ENCODE results near the gene ASS1. TPM values are rescaled to one million over a fixed set of nuclear protein-coding genes. Genes with fewer than 3 reads are reported as not detected.

The ASS1 gene
- total RNA-seq, 1 donor from 2014 or later: 22.5 TPM

DNA sequence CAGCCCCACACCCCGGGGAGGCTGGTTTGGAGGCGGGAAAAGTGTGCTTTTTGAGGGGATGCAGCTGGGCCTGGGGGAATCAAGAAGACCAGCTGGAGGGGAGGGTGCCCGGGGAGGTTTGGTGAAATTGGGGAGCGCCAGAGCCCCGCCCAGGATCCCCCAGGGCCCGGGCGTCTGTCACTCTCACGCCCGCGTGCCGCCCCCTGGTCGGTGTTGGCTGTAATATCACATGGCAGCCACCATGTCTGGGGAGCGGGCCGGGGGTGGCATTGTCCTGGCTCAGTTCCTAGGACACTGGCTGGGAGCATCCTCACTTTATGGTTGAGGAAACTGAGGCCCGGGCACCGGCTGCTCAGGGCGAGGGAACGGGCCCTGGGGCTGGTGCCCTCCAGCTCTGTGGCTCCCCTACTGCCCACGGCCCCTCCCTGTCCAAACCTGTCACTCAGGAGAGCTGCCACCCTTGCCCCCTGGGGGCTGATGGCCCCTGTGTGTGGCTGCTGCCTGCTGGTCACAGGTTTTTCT is 27.5 kb downstream of the ASS1 start:
- H3K4me3 ChIP-seq: no peak overlapping the region
- no peak for TF ChIP-seq EZH2 (IDR thresholded peaks at IDR 0.05)
- TF ChIP-seq, protein P1, sequence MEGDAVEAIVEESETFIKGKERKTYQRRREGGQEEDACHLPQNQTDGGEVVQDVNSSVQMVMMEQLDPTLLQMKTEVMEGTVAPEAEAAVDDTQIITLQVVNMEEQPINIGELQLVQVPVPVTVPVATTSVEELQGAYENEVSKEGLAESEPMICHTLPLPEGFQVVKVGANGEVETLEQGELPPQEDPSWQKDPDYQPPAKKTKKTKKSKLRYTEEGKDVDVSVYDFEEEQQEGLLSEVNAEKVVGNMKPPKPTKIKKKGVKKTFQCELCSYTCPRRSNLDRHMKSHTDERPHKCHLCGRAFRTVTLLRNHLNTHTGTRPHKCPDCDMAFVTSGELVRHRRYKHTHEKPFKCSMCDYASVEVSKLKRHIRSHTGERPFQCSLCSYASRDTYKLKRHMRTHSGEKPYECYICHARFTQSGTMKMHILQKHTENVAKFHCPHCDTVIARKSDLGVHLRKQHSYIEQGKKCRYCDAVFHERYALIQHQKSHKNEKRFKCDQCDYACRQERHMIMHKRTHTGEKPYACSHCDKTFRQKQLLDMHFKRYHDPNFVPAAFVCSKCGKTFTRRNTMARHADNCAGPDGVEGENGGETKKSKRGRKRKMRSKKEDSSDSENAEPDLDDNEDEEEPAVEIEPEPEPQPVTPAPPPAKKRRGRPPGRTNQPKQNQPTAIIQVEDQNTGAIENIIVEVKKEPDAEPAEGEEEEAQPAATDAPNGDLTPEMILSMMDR (IDR thresholded peaks at IDR 0.05): peak; percentile 4
- H3K36me3 Mint-ChIP-seq: no peaks in the 10 kb centered on the region

DNA sequence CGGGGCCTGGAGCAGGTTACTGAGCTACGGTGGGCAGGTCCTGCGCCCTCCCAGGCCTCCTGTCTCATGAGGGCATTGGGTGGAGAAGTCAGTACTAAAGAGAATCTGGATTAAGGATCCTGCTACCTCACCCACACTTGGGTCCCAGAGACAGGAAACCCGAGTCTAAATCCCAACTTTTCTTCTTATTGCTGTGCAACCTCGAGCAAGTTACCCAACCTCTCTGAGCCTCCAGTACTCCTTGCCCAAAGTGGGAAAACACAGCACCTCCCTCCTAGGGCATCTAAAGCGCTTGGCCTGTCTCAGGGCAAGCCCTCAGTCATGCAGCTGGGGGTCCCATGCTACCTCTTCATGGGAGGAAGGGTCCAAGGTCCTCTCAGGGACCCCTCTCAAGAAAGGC is 28.2 kb downstream of the ASS1 start:
- H4K20me1 ChIP-seq (ENCODE audit: low read depth): peaks cover under 1% of the 10 kb centered on the region
- H2AFZ ChIP-seq (replicated peaks): no peak overlapping the region
- Mint-ChIP-seq H3K4me1 (peaks cover 60% of the 10 kb centered on the region), H3K27ac (no peak overlapping the region), H3K27me3 (ENCODE audit: insufficient read depth, low read depth) (peaks cover 13% of the 10 kb centered on the region), H3K36me3 (no peaks in the 10 kb centered on the region), H3K4me3 (peak overlapping the region; percentile 30), H3K9me3 (no peaks in the 10 kb centered on the region)
- H3K9ac ChIP-seq: no peak overlapping the region
- no peak overlapping the region for H3K4me3 ChIP-seq
- H3K27ac ChIP-seq: no peak overlapping the region
- H3K9me3 ChIP-seq (ENCODE audit: low read depth): no peaks in the 10 kb centered on the region
- peaks cover 28% of the 10 kb centered on the region for H3F3A ChIP-seq (ENCODE audit: low read depth)
- no peaks in the 10 kb centered on the region for H3K79me2 ChIP-seq (ENCODE audit: low read depth)
- no peak for DNase-seq (ENCODE audit: low spot score)
- peak overlapping the region; percentile 71 for H3K4me2 ChIP-seq
- no peaks in the 10 kb centered on the region for H3K27me3 ChIP-seq
- no peaks in the 10 kb centered on the region for H3K36me3 ChIP-seq
- TF ChIP-seq EZH2phosphoT487 (IDR thresholded peaks at IDR 0.05): no peak
- TF ChIP-seq EZH2 (IDR thresholded peaks at IDR 0.05): no peak
- TF ChIP-seq, protein P1 (IDR thresholded peaks at IDR 0.05): no peak
- peaks cover 52% of the 10 kb centered on the region for H3K4me1 ChIP-seq

More for the DNA sequence above, 27.5 kb downstream of the ASS1 start:
- Histone ChIP-seq H3K79me2 (ENCODE audit: low read depth) (no peaks in the 10 kb centered on the region), H3K9me3 (ENCODE audit: low read depth) (no peaks in the 10 kb centered on the region), H3K9ac (no peak overlapping the region), H3K27me3 (no peaks in the 10 kb centered on the region), H3K4me1 (peaks cover 56% of the 10 kb centered on the region), H3K36me3 (no peaks in the 10 kb centered on the region), H2AFZ (replicated peaks) (peak overlapping the region; percentile 36), H3K27ac (peak overlapping the region; percentile 54), H3F3A (ENCODE audit: low read depth) (peaks cover 32% of the 10 kb centered on the region), H4K20me1 (ENCODE audit: low read depth) (no peaks in the 10 kb centered on the region), H3K4me2 (peak overlapping the region; percentile 71)
- H3K27ac Mint-ChIP-seq: peak overlapping the region; percentile 60
- H3K27me3 Mint-ChIP-seq (ENCODE audit: insufficient read depth, low read depth): peaks cover 21% of the 10 kb centered on the region
- no peak overlapping the region for H3K4me3 Mint-ChIP-seq
- no peak for DNase-seq (ENCODE audit: low spot score)
- H3K4me1 Mint-ChIP-seq: peaks cover 67% of the 10 kb centered on the region
- H3K9me3 Mint-ChIP-seq: no peaks in the 10 kb centered on the region

DNA sequence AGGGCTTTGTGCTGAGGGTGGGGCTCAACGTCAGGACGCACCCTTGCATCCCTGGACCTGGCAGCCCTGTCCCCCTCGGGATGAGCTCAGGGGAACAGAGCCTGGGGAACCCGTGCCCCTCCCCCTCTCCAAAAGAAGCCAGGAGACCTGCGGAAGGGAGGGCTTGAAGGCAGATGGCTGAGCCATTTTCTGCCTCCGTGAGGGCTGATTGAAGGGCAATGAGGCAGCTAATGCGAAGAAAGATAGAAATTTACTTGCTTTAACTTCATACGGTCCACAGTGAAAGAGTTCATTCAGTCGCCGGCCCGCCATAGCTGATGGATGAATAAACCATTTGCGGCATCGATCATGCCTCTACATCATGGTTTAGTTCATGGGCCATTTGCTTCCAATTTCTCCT is 28.8 kb downstream of the ASS1 start:
- Histone ChIP-seq H3K4me1 (peaks cover 54% of the 10 kb centered on the region), H4K20me1 (ENCODE audit: low read depth) (peaks cover 5% of the 10 kb centered on the region), H3K9me3 (ENCODE audit: low read depth) (no peaks in the 10 kb centered on the region), H3K27ac (no peak overlapping the region), H3K79me2 (ENCODE audit: low read depth) (no peaks in the 10 kb centered on the region), H3K4me3 (no peak overlapping the region), H2AFZ (replicated peaks) (no peak overlapping the region), H3K36me3 (no peaks in the 10 kb centered on the region), H3F3A (ENCODE audit: low read depth) (peaks cover 32% of the 10 kb centered on the region), H3K4me2 (peak overlapping the region; percentile 71), H3K27me3 (no peaks in the 10 kb centered on the region), H3K9ac (no peak overlapping the region)
- H3K4me1 Mint-ChIP-seq: peaks cover 60% of the 10 kb centered on the region
- H3K4me3 Mint-ChIP-seq: peak overlapping the region; percentile 30
- H3K27ac Mint-ChIP-seq: no peak overlapping the region
- TF ChIP-seq EZH2phosphoT487 (IDR thresholded peaks at IDR 0.05) (no peak), EZH2 (IDR thresholded peaks at IDR 0.05) (no peak)
- TF ChIP-seq, protein P1 (IDR thresholded peaks at IDR 0.05): no peak
- H3K36me3 Mint-ChIP-seq: no peaks in the 10 kb centered on the region
- DNase-seq (ENCODE audit: low spot score): peak; percentile 70
- peaks cover 11% of the 10 kb centered on the region for H3K27me3 Mint-ChIP-seq (ENCODE audit: insufficient read depth, low read depth)
- no peaks in the 10 kb centered on the region for H3K9me3 Mint-ChIP-seq

Data from neural progenitor cell (in vitro differentiated cells).